GM12878 (cell line): ENCODE measurements around the gene CD38.

ENCODE experiments used
- ATF7 ChIP-seq: fragments of 450-650 bp; IDR thresholded peaks from 2 replicates; pipeline ENCODE4 v1.6.1; 2016; ENCODE audit warnings: low read depth, mild to moderate bottlenecking
- CBX3 ChIP-seq: fragments of 200-600 bp; sonication (generic); IDR thresholded peaks from 2 replicates; pipeline ENCODE4 v1.6.1; 2016; ENCODE audit warnings: low read depth, borderline replicate concordance
- CEBPB ChIP-seq, 2 experiments: fragments of 150-350 bp in 1 of 2; IDR thresholded peaks; 2 replicates each; pipeline ENCODE4 v1.6.1; 2012 to 2014; ENCODE audit warnings: low read depth in 2 of 2, low read length in 2 of 2, borderline replicate concordance in 1 of 2, inconsistent platforms in 1 of 2
- LARP7 ChIP-seq: fragments of 450-650 bp; IDR thresholded peaks from 2 replicates; pipeline ENCODE4 v1.6.1; 2017; ENCODE audit warnings: mild to moderate bottlenecking
- NR2C2 ChIP-seq: IDR thresholded peaks from 2 replicates; pipeline ENCODE4 v1.6.1; 2011; ENCODE audit warnings: borderline replicate concordance, low read depth; ENCODE audit not compliant: control insufficient read depth, insufficient read length
- POLR2AphosphoS5 ChIP-seq: IDR thresholded peaks from 2 replicates; pipeline ENCODE4 v1.6.1; 2011; ENCODE audit warnings: mild to moderate bottlenecking, low read length, inconsistent platforms
- RAD21 ChIP-seq: IDR thresholded peaks from 2 replicates; pipeline ENCODE4 v1.6.1; 2011; ENCODE audit warnings: mild to moderate bottlenecking, low read depth, low read length, moderate library complexity; ENCODE audit not compliant: insufficient read depth
- TAF1 ChIP-seq: IDR thresholded peaks from 2 replicates; pipeline ENCODE4 v1.6.1; 2011; ENCODE audit warnings: mild to moderate bottlenecking, low read depth, low read length, borderline replicate concordance
- TF ChIP-seq, protein P1 (sequence below), 3 experiments: IDR thresholded peaks in 2 of 3; conservative IDR thresholded peaks in 1 of 3; 2 replicates each; pipeline ENCODE4 v1.5.1; 2011; ENCODE audit warnings: low read depth in 3 of 3, low read length in 3 of 3, mild to moderate bottlenecking in 3 of 3, control low read depth in 2 of 3, moderate library complexity in 2 of 3, inconsistent platforms in 1 of 3, mixed read lengths in 1 of 3; ENCODE audit not compliant: control insufficient read depth in 2 of 3, insufficient read depth in 1 of 3; ENCODE audit errors: extremely low read depth in 1 of 3
- TF ChIP-seq, protein P2 (sequence below): IDR thresholded peaks from 2 replicates; pipeline ENCODE4 v1.6.1; 2012; ENCODE audit warnings: mild to moderate bottlenecking, low read depth, low read length
- TF ChIP-seq, protein P3 (sequence below): fragments of 450-650 bp; IDR thresholded peaks from 2 replicates; pipeline ENCODE4 v1.6.1; 2017; ENCODE audit warnings: antibody characterized with exemption, mild to moderate bottlenecking, moderate library complexity

DNA sequence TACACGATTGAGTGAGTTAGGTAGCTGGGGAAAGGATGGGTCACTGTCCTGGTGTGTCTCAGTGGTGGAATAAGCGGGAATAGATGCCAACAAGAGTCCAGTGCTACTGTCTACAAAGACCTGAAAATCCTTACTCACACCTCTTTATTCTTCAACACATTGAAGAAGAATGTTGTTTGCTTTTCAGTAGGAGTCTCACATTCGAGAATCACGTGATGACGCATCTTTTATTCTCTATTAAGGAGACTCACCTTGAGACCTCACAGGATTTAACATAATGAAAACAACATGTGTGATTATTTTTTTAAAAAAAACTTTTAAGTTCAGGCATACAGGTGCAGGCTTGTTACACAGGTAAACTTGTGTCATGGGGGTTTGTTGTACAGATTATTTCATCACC lies 75.2 kb downstream of the CD38 start:
- TF ChIP-seq, protein P1, sequence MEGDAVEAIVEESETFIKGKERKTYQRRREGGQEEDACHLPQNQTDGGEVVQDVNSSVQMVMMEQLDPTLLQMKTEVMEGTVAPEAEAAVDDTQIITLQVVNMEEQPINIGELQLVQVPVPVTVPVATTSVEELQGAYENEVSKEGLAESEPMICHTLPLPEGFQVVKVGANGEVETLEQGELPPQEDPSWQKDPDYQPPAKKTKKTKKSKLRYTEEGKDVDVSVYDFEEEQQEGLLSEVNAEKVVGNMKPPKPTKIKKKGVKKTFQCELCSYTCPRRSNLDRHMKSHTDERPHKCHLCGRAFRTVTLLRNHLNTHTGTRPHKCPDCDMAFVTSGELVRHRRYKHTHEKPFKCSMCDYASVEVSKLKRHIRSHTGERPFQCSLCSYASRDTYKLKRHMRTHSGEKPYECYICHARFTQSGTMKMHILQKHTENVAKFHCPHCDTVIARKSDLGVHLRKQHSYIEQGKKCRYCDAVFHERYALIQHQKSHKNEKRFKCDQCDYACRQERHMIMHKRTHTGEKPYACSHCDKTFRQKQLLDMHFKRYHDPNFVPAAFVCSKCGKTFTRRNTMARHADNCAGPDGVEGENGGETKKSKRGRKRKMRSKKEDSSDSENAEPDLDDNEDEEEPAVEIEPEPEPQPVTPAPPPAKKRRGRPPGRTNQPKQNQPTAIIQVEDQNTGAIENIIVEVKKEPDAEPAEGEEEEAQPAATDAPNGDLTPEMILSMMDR (IDR thresholded peaks at IDR 0.05 in 2 of 3, conservative IDR thresholded peaks at IDR 0.05 in 1 of 3; ENCODE audit: control insufficient read depth in 2 of 3, extremely low read depth in 1 of 3, insufficient read depth in 1 of 3, low read depth in 3 of 3, low read length in 3 of 3): no peak
- TF ChIP-seq LARP7: no peak
- TF ChIP-seq CBX3: no peak
- no peak for TF ChIP-seq CEBPB (IDR thresholded peaks at IDR 0.05; ENCODE audit: borderline replicate concordance in 1 of 2, low read depth in 2 of 2, low read length in 2 of 2)
- TF ChIP-seq RAD21: no peak
- TF ChIP-seq, protein P2, sequence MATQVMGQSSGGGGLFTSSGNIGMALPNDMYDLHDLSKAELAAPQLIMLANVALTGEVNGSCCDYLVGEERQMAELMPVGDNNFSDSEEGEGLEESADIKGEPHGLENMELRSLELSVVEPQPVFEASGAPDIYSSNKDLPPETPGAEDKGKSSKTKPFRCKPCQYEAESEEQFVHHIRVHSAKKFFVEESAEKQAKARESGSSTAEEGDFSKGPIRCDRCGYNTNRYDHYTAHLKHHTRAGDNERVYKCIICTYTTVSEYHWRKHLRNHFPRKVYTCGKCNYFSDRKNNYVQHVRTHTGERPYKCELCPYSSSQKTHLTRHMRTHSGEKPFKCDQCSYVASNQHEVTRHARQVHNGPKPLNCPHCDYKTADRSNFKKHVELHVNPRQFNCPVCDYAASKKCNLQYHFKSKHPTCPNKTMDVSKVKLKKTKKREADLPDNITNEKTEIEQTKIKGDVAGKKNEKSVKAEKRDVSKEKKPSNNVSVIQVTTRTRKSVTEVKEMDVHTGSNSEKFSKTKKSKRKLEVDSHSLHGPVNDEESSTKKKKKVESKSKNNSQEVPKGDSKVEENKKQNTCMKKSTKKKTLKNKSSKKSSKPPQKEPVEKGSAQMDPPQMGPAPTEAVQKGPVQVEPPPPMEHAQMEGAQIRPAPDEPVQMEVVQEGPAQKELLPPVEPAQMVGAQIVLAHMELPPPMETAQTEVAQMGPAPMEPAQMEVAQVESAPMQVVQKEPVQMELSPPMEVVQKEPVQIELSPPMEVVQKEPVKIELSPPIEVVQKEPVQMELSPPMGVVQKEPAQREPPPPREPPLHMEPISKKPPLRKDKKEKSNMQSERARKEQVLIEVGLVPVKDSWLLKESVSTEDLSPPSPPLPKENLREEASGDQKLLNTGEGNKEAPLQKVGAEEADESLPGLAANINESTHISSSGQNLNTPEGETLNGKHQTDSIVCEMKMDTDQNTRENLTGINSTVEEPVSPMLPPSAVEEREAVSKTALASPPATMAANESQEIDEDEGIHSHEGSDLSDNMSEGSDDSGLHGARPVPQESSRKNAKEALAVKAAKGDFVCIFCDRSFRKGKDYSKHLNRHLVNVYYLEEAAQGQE: no peak
- no peak for TF ChIP-seq ATF7
- TF ChIP-seq NR2C2: no peak
- no peak for TF ChIP-seq TAF1
- no peak for TF ChIP-seq POLR2AphosphoS5
- TF ChIP-seq, protein P3, sequence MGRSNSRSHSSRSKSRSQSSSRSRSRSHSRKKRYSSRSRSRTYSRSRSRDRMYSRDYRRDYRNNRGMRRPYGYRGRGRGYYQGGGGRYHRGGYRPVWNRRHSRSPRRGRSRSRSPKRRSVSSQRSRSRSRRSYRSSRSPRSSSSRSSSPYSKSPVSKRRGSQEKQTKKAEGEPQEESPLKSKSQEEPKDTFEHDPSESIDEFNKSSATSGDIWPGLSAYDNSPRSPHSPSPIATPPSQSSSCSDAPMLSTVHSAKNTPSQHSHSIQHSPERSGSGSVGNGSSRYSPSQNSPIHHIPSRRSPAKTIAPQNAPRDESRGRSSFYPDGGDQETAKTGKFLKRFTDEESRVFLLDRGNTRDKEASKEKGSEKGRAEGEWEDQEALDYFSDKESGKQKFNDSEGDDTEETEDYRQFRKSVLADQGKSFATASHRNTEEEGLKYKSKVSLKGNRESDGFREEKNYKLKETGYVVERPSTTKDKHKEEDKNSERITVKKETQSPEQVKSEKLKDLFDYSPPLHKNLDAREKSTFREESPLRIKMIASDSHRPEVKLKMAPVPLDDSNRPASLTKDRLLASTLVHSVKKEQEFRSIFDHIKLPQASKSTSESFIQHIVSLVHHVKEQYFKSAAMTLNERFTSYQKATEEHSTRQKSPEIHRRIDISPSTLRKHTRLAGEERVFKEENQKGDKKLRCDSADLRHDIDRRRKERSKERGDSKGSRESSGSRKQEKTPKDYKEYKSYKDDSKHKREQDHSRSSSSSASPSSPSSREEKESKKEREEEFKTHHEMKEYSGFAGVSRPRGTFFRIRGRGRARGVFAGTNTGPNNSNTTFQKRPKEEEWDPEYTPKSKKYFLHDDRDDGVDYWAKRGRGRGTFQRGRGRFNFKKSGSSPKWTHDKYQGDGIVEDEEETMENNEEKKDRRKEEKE: no peak
